Loucy (cell line): ENCODE measurements around the gene MRNIP.

Experiments used
- H2AFZ ChIP-seq: fragments of 200-600 bp; sonication (generic); 2 replicates; pipeline ENCODE4 v1.6.0; 2016; ENCODE audit warnings: antibody characterized with exemption, mild to moderate bottlenecking, low read length, moderate library complexity
- H3F3A ChIP-seq: fragments of 200-600 bp; 2 replicates; pipeline ENCODE4 v1.6.0; 2016; ENCODE audit warnings: antibody characterized with exemption, low read depth, mild to moderate bottlenecking
- H3K27me3 ChIP-seq: fragments of 200-600 bp; sonication (generic); 2 replicates; pipeline ENCODE4 v1.6.1; 2014; ENCODE audit warnings: low read length, mild to moderate bottlenecking; ENCODE audit not compliant: insufficient read depth, poor library complexity, severe bottlenecking
- H3K36me3 ChIP-seq: fragments of 200-600 bp; sonication (generic); 2 replicates; pipeline ENCODE4 v1.6.1; 2016; ENCODE audit warnings: low read length; ENCODE audit not compliant: insufficient read depth
- H3K4me1 ChIP-seq: fragments of 200-600 bp; sonication (generic); 2 replicates; pipeline ENCODE4 v1.5.1; 2014; ENCODE audit warnings: low read length, mild to moderate bottlenecking; ENCODE audit not compliant: insufficient read depth, poor library complexity, severe bottlenecking
- H3K4me2 ChIP-seq: fragments of 200-600 bp; sonication (generic); 2 replicates; pipeline ENCODE4 v1.6.0; 2014; ENCODE audit warnings: antibody characterized with exemption, low read length, low read depth, mild to moderate bottlenecking; ENCODE audit not compliant: poor library complexity, severe bottlenecking
- H3K4me3 ChIP-seq: fragments of 200-600 bp; sonication (generic); 2 replicates; pipeline ENCODE4 v1.5.1; 2014; ENCODE audit warnings: low read length, mild to moderate bottlenecking, mixed read lengths; ENCODE audit not compliant: poor library complexity, severe bottlenecking
- H3K79me2 ChIP-seq: fragments of 200-600 bp; sonication (generic); 2 replicates; pipeline ENCODE4 v1.6.1; 2014; ENCODE audit warnings: low read length; ENCODE audit not compliant: insufficient read depth
- H3K9ac ChIP-seq: fragments of 200-600 bp; sonication (generic); 2 replicates; pipeline ENCODE4 v1.6.0; 2014; ENCODE audit warnings: mild to moderate bottlenecking, low read depth, low read length, moderate library complexity; ENCODE audit not compliant: poor library complexity, severe bottlenecking
- H3K9me2 ChIP-seq: fragments of 200-600 bp; sonication (generic); replicated peaks from 2 replicates; pipeline ENCODE4 v1.6.1; 2016; ENCODE audit warnings: low read depth, low read length, mixed read lengths
- H3K9me3 ChIP-seq: fragments of 200-600 bp; sonication (generic); 2 replicates; pipeline ENCODE4 v1.6.1; 2014; ENCODE audit warnings: mild to moderate bottlenecking, antibody characterized with exemption, low read length, low read depth; ENCODE audit not compliant: insufficient read depth
- H4K20me1 ChIP-seq: fragments of 200-600 bp; sonication (generic); 2 replicates; pipeline ENCODE4 v1.6.0; 2014; ENCODE audit warnings: antibody characterized with exemption, low read length, mild to moderate bottlenecking; ENCODE audit not compliant: insufficient read depth, poor library complexity, severe bottlenecking
- EZH2phosphoT487 ChIP-seq: fragments of 200-600 bp; IDR thresholded peaks from 2 replicates; pipeline ENCODE4 v1.6.1; 2018; ENCODE audit warnings: antibody characterized with exemption, mild to moderate bottlenecking, moderate library complexity, borderline replicate concordance
- TF ChIP-seq, protein P1 (sequence below): fragments of 200-600 bp; sonication (generic); conservative IDR thresholded peaks from 2 replicates; pipeline ENCODE4 v1.5.1; 2014; ENCODE audit warnings: mild to moderate bottlenecking, antibody characterized with exemption, low read length

Gene MRNIP

DNA sequence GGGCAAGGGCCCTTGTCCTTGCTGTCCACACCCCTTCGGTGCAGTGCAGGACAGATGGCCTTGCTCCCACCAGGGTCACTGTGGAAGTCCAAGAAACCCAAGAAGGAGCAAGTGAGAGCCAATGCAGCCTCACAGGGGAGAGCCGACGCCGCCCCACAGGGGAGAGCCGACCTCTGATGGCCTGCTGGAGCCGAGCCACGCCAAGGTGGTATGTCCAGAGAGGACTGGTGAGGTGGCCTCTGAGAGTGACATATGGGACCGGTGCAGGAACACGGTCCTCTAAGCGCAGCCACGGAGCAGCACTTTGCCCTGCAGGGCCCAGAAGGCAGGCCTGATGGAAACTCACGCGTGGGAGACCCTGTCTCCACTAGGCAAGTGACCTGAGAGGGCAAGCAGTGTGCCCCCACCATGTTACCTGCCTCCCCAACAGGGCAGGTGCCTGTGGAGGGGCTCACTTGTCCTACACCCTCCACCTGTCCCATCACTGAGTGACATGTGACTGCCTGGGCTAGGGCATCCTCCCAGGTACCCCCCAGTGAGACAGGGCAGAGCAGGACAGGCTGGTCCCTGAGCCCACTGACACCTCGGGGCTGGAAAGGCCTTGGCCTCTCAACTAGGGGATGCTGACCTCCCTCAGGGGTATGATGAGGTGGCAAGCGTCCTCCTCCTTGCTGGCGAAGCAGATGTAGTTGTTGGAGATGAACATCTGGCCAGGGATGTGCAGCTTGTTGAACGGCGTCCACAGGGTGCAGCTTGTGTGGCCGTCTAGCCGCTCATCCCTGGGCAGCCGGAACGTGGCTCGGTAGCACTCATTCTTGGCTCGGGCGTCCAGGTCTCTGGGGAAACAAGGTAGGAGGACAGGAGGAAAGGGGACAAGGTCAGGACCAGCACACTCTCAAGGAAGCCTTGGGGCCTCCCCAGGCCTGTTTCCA lies 32.4 kb upstream of the MRNIP start:
- Histone ChIP-seq H3K9me2 (no peaks in the 10 kb centered on the region), H3F3A (no peaks in the 10 kb centered on the region), H3K4me2 (no peak overlapping the region), H2AFZ (no peak overlapping the region), H3K36me3 (peaks cover 14% of the 10 kb centered on the region; the same call in 1 of the 2 replicates), H3K27me3 (no peaks in the 10 kb centered on the region), H3K79me2 (no peaks in the 10 kb centered on the region), H3K9me3 (no peaks in the 10 kb centered on the region), H3K4me1 (no peaks in the 10 kb centered on the region), H4K20me1 (no peaks in the 10 kb centered on the region), H3K9ac (no peak overlapping the region), H3K4me3 (no peak overlapping the region)
- TF ChIP-seq, protein P1, sequence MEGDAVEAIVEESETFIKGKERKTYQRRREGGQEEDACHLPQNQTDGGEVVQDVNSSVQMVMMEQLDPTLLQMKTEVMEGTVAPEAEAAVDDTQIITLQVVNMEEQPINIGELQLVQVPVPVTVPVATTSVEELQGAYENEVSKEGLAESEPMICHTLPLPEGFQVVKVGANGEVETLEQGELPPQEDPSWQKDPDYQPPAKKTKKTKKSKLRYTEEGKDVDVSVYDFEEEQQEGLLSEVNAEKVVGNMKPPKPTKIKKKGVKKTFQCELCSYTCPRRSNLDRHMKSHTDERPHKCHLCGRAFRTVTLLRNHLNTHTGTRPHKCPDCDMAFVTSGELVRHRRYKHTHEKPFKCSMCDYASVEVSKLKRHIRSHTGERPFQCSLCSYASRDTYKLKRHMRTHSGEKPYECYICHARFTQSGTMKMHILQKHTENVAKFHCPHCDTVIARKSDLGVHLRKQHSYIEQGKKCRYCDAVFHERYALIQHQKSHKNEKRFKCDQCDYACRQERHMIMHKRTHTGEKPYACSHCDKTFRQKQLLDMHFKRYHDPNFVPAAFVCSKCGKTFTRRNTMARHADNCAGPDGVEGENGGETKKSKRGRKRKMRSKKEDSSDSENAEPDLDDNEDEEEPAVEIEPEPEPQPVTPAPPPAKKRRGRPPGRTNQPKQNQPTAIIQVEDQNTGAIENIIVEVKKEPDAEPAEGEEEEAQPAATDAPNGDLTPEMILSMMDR, result no peak
- no peak for TF ChIP-seq EZH2phosphoT487

DNA sequence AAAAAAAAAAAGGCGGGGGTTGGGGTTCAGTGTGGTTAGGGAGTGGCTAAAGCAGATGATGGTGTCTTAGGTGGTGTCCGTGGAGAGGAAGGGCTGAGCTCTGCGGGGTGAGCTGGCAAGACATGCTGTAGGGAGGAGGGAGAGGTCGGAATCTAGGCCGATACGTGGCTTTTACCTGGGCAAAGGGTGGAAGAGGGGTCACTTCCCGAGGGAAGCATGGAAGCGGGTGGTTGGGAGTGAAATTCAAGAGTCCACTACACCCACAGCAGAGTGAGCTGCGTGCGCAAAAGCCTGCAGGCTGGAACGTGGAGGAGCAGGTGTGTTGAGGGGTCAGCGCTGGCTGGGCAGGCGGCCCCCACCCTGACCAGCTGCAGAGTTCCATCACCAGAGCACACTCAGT lies 31.3 kb upstream of the MRNIP start:
- TF ChIP-seq, protein P1, result no peak
- no peak for TF ChIP-seq EZH2phosphoT487
- Histone ChIP-seq H3K9me2 (no peaks in the 10 kb centered on the region), H3K4me2 (no peak overlapping the region), H3K36me3 (peaks cover 14% of the 10 kb centered on the region; the same call in 1 of the 2 replicates), H2AFZ (no peak overlapping the region), H3K27me3 (no peaks in the 10 kb centered on the region), H3K4me3 (no peak overlapping the region), H4K20me1 (no peaks in the 10 kb centered on the region), H3K79me2 (no peaks in the 10 kb centered on the region), H3K9ac (no peak overlapping the region), H3K4me1 (no peaks in the 10 kb centered on the region), H3F3A (no peaks in the 10 kb centered on the region), H3K9me3 (no peaks in the 10 kb centered on the region)

DNA sequence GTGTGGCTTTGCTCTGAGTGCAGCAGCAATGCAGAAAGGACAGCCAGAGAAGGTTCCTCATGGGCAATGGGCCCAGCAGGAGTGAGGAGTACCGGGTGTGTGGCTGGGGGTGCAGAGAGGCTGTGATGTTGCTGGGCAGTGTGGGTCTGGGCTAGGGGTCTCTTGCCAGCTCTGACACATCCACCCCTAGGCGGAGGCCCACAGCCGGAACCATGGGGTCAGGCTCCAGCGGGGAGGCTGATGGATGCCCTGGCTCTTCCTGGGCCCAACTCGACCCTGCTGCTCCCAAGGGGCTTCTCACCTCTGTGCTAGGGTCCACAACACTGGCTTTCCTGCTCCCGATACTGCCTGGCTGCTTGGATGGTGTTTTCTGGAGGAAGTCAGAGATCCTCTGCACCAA lies 29.2 kb upstream of the MRNIP start:
- H3K4me3 ChIP-seq, result no peak overlapping the region
- no peak overlapping the region for H3K4me2 ChIP-seq
- H3K36me3 ChIP-seq, result peaks cover 21% of the 10 kb centered on the region; the same call in 1 of the 2 replicates
- H3K9me2 ChIP-seq, result no peaks in the 10 kb centered on the region
- H3K9me3 ChIP-seq, result no peaks in the 10 kb centered on the region
- no peaks in the 10 kb centered on the region for H3K79me2 ChIP-seq
- no peaks in the 10 kb centered on the region for H4K20me1 ChIP-seq
- no peak overlapping the region for H2AFZ ChIP-seq
- H3K27me3 ChIP-seq, result no peaks in the 10 kb centered on the region
- no peak overlapping the region for H3K9ac ChIP-seq
- no peaks in the 10 kb centered on the region for H3K4me1 ChIP-seq
- no peaks in the 10 kb centered on the region for H3F3A ChIP-seq
- TF ChIP-seq EZH2phosphoT487, result no peak
- TF ChIP-seq, protein P1, result no peak
